ENCODE results near the gene AFAP1L2.

Gene AFAP1L2

DNA sequence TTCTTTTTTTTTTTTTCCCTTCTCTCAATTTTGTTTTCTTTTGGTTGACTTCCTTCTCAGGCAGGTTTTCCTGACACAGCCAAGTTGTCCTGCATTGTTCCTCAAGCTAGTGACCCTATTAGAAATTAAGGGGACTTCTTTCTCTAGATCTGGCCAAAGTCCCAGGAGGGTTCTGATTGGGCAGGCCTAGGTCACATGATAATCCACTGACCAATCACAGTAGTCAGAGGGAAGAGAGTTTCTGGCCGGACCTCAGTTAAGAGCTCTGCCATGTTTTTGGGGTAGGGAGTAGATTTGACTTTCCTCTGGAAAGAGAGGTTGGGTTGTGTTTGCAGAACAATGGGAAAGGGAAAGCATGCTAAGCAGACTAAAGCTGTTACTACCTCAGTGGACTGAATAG is 149.1 kb downstream of the AFAP1L2 start:
- no peaks in the 10 kb centered on the region for H3K9me3 ChIP-seq (ENCODE audit: control insufficient read depth, insufficient read depth, low read length)
- no peaks in the 10 kb centered on the region for H3K36me3 ChIP-seq (ENCODE audit: control insufficient read depth, low read length)
- H3K79me2 ChIP-seq (ENCODE audit: control insufficient read depth, low read length), result no peaks in the 10 kb centered on the region
- no peak overlapping the region for H3K4me3 ChIP-seq (ENCODE audit: low read length)
- H3K4me2 ChIP-seq (ENCODE audit: low read length), result no peak overlapping the region
- H3F3A ChIP-seq (ENCODE audit: control insufficient read depth, insufficient read depth), result no peaks in the 10 kb centered on the region
- TF ChIP-seq EZH2phosphoT487 (IDR thresholded peaks at IDR 0.05; ENCODE audit: borderline replicate concordance, low read length), result no peak
- TF ChIP-seq, protein P1, sequence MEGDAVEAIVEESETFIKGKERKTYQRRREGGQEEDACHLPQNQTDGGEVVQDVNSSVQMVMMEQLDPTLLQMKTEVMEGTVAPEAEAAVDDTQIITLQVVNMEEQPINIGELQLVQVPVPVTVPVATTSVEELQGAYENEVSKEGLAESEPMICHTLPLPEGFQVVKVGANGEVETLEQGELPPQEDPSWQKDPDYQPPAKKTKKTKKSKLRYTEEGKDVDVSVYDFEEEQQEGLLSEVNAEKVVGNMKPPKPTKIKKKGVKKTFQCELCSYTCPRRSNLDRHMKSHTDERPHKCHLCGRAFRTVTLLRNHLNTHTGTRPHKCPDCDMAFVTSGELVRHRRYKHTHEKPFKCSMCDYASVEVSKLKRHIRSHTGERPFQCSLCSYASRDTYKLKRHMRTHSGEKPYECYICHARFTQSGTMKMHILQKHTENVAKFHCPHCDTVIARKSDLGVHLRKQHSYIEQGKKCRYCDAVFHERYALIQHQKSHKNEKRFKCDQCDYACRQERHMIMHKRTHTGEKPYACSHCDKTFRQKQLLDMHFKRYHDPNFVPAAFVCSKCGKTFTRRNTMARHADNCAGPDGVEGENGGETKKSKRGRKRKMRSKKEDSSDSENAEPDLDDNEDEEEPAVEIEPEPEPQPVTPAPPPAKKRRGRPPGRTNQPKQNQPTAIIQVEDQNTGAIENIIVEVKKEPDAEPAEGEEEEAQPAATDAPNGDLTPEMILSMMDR (IDR thresholded peaks at IDR 0.05; ENCODE audit: low read depth, low read length, poor library complexity, severe bottlenecking), result no peak
- no peaks in the 10 kb centered on the region for H3K4me1 ChIP-seq (ENCODE audit: control insufficient read depth, low read length)
- H3K27me3 ChIP-seq (ENCODE audit: control insufficient read depth, low read length), result no peaks in the 10 kb centered on the region
- no peak overlapping the region for H3K27ac ChIP-seq (ENCODE audit: low read depth, low read length)
- no peaks in the 10 kb centered on the region for H4K20me1 ChIP-seq (ENCODE audit: control insufficient read depth, insufficient read depth, low read depth, low read length)
- H3K9me2 ChIP-seq (replicated peaks; ENCODE audit: control insufficient read depth, low read length), result no peaks in the 10 kb centered on the region

DNA sequence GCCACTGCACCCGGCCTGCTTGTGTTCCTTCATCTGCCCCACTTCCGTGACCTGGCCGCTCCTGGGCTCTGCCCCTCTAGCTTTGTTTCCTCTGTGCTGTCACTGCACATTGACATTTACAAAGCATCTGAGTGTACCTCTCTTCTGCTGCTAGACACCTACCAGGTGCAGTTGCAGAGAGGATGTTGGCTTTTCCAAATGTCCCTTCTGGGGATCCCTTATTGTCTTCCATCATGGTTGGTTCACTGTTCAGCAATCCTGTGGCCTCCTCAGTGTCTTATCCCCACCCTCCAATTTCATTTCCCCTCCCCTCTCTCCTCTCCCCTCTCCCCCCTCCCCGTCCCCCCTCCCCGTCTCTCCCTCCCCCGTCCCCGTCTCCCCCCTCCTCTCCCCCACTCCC is 151.4 kb downstream of the AFAP1L2 start:
- Histone ChIP-seq H3K4me2 (ENCODE audit: low read length) (no peak overlapping the region), H3K79me2 (ENCODE audit: control insufficient read depth, low read length) (no peaks in the 10 kb centered on the region)
- TF ChIP-seq EZH2phosphoT487 (IDR thresholded peaks at IDR 0.05; ENCODE audit: borderline replicate concordance, low read length), result no peak
- TF ChIP-seq, protein P1 (IDR thresholded peaks at IDR 0.05; ENCODE audit: low read depth, low read length, poor library complexity, severe bottlenecking), result no peak

DNA sequence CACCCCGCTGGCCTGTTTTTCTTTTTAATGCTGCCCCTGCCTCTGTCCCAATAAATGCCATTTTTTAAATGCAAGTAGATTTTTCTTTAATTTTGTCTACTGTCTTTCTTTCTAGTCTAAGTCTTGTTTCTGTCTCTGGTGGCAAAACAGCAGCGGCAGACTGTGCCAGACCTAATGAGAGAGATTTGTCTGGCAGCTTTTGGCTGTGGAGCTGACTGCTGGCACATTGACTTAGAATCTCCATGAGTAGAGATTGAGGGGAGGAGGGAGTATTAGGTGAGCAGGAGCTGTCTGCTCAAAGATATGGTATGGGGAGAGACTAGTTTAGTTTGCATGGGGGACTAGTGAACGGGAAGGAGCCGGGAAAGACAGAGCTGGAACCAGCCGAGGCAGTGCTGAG is 152.2 kb downstream of the AFAP1L2 start:
- Histone ChIP-seq H3K4me2 (ENCODE audit: low read length) (no peak overlapping the region), H3K36me3 (ENCODE audit: control insufficient read depth, low read length) (no peaks in the 10 kb centered on the region), H3K9me2 (replicated peaks; ENCODE audit: control insufficient read depth, low read length) (no peaks in the 10 kb centered on the region), H3K27ac (ENCODE audit: low read depth, low read length) (no peak overlapping the region), H4K20me1 (ENCODE audit: control insufficient read depth, insufficient read depth, low read depth, low read length) (no peaks in the 10 kb centered on the region), H3K27me3 (ENCODE audit: control insufficient read depth, low read length) (no peaks in the 10 kb centered on the region), H3K9me3 (ENCODE audit: control insufficient read depth, insufficient read depth, low read length) (no peaks in the 10 kb centered on the region), H3F3A (ENCODE audit: control insufficient read depth, insufficient read depth) (no peaks in the 10 kb centered on the region), H3K4me1 (ENCODE audit: control insufficient read depth, low read length) (no peaks in the 10 kb centered on the region), H3K79me2 (ENCODE audit: control insufficient read depth, low read length) (no peaks in the 10 kb centered on the region), H3K4me3 (ENCODE audit: low read length) (no peak overlapping the region)
- no peak for TF ChIP-seq EZH2phosphoT487 (IDR thresholded peaks at IDR 0.05; ENCODE audit: borderline replicate concordance, low read length)
- TF ChIP-seq, protein P1 (IDR thresholded peaks at IDR 0.05; ENCODE audit: low read depth, low read length, poor library complexity, severe bottlenecking), result no peak

More for the DNA sequence above, 151.4 kb downstream of the AFAP1L2 start:
- no peaks in the 10 kb centered on the region for H3K36me3 ChIP-seq (ENCODE audit: control insufficient read depth, low read length)
- no peaks in the 10 kb centered on the region for H3F3A ChIP-seq (ENCODE audit: control insufficient read depth, insufficient read depth)
- no peaks in the 10 kb centered on the region for H3K9me3 ChIP-seq (ENCODE audit: control insufficient read depth, insufficient read depth, low read length)
- no peaks in the 10 kb centered on the region for H3K27me3 ChIP-seq (ENCODE audit: control insufficient read depth, low read length)
- H3K4me1 ChIP-seq (ENCODE audit: control insufficient read depth, low read length), result no peaks in the 10 kb centered on the region
- no peak overlapping the region for H3K27ac ChIP-seq (ENCODE audit: low read depth, low read length)
- no peaks in the 10 kb centered on the region for H3K9me2 ChIP-seq (replicated peaks; ENCODE audit: control insufficient read depth, low read length)
- H4K20me1 ChIP-seq (ENCODE audit: control insufficient read depth, insufficient read depth, low read depth, low read length), result no peaks in the 10 kb centered on the region
- no peak overlapping the region for H3K4me3 ChIP-seq (ENCODE audit: low read length)

DNA sequence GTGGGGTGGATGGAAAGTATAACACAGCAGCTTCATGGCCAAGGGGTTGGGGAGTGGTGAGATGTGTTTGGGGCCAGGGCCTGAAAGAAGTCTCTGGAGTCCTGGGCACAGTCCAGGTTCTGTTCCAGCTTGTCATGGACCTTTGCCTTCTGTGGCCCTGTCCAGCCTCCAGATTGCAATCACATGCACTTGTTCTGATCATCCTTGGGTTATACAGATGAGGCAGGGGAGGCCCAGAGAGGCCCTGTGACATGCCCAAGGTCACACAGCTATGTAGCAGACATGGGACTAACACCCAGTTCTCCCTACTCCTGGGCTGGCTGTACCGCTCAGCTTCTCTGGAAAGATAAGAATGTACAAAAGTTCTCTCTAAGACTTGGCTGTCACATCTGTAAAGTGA is 153.6 kb downstream of the AFAP1L2 start:
- Histone ChIP-seq H3K4me1 (ENCODE audit: control insufficient read depth, low read length) (no peaks in the 10 kb centered on the region), H3K27ac (ENCODE audit: low read depth, low read length) (no peak overlapping the region), H3K36me3 (ENCODE audit: control insufficient read depth, low read length) (no peaks in the 10 kb centered on the region), H3K79me2 (ENCODE audit: control insufficient read depth, low read length) (no peaks in the 10 kb centered on the region), H3K4me2 (ENCODE audit: low read length) (no peak overlapping the region), H3K4me3 (ENCODE audit: low read length) (no peak overlapping the region), H3F3A (ENCODE audit: control insufficient read depth, insufficient read depth) (no peaks in the 10 kb centered on the region), H3K9me2 (replicated peaks; ENCODE audit: control insufficient read depth, low read length) (no peaks in the 10 kb centered on the region), H3K27me3 (ENCODE audit: control insufficient read depth, low read length) (no peaks in the 10 kb centered on the region), H3K9me3 (ENCODE audit: control insufficient read depth, insufficient read depth, low read length) (no peaks in the 10 kb centered on the region), H4K20me1 (ENCODE audit: control insufficient read depth, insufficient read depth, low read depth, low read length) (no peaks in the 10 kb centered on the region)
- TF ChIP-seq, protein P1 (IDR thresholded peaks at IDR 0.05; ENCODE audit: low read depth, low read length, poor library complexity, severe bottlenecking), result no peak
- no peak for TF ChIP-seq EZH2phosphoT487 (IDR thresholded peaks at IDR 0.05; ENCODE audit: borderline replicate concordance, low read length)
